22Rv1 (cell line): Measurements from ENCODE around the gene MBOAT2.

Experiments
- CTCF ChIP-seq: fragments of 450-650 bp; IDR thresholded peaks from 2 replicates; pipeline ENCODE4 v1.5.1; 2017; ENCODE audit warnings: mild to moderate bottlenecking
- ZFX ChIP-seq: fragments of 450-650 bp; IDR thresholded peaks from 2 replicates; pipeline ENCODE4 v1.6.1; 2017; ENCODE audit warnings: antibody characterized with exemption, borderline replicate concordance

GRCh38 chr2:8888963-8889362, 114.5 kb downstream of the MBOAT2 start:
- TF ChIP-seq CTCF (no peak), ZFX (no peak)
